HG02943 (cell line): ENCODE measurements around the gene KCNAB2.

Source experiments
- ATAC-seq: cut with Tn5 transposase; IDR thresholded peaks from one replicate; pipeline ENCODE4 v1.9.1; 2021; ENCODE audit warnings: mild to moderate bottlenecking, low read depth, moderate library complexity; ENCODE audit not compliant: unreplicated experiment

KCNAB2 gene

DNA sequence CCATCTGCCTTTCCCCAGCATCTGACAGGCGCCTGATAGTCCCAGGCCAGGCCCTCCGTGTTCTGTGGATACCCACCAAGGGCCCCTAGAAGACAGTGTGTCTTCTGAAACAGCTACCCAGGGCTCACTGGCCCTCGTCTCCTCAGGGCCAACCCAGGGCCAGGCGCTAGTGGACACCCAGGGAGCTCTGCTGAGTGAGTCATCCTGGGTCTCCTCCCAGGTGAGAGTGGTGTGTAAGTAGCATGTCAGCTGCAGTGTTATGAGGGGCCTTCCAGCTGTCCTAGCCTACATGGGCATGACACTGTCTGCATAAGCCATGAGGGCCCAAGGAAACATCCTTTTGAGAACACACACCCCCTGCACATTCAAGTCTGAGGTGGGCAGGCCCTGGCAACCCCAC is 97.7 kb downstream of the KCNAB2 start:
- no peak for ATAC-seq

DNA sequence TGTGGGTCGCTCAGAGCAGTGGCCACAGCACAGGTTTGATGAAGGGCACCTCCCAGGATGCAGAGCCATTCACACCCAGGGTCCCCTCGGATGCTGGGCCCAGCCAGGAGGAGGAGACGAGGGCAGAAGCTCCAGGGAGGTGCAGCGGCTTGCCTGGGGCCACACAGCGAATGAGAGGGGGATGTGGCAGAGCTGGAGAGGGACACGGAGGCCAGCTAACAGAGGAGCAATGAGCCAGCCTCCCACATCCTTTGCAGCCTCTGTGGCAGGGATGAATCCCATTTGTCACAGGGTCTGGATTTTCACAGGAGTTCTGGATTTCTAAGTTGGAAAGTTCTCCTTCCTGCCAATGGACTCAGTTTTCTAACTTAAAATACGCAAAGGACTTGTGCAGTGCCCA is 98.5 kb downstream of the KCNAB2 start:
- no peak for ATAC-seq

GRCh38 chr1:6144647-6145395 is 99.1 kb downstream of the KCNAB2 start:
- no peak for ATAC-seq

GRCh38 chr1:6145396-6145750 is 99.7 kb downstream of the KCNAB2 start:
- ATAC-seq: no peak

- no peak for ATAC-seq
Measured at GRCh38 chr1:6145864-6146410, 100.2 kb downstream of the KCNAB2 start.

DNA sequence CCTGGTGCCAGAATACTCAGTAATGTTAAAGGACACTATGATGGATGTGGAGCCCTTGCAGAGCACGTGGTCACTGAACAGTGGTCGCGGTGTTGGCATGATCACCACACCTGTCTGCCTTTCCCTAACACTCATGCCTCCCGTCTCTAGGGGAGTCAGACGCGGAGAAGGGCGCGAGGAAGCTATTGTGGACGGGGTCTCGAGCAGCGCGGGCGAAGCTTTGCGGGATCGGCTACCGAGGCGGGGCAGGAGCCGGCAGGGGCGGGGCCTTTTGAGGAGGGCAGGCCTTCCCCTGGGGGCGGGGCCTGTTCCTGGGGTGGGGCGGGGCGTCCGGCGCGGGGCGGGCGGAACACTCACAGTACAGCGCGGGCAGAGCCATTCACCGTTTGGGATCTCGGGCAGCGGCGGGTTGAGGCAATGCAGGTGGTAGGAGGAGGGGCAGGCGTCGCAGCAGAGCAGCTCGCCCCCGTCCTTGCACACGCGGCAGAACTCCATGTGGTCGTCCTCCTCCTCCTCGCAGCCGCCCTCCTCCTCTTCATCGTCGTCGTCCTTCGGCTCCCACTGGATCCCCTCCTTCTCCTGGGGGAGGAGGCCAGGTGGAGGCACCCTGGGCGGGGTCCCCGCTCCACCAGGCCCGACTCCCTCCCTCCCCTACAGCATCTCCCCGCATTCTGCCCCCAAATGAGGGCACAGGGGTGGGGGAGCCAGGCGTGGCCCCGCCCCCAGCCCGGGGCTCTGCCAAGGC is 103.0 kb downstream of the KCNAB2 start:
- no peak for ATAC-seq

- ATAC-seq: no peak
Measured at GRCh38 chr1:6149597-6149996, 103.9 kb downstream of the KCNAB2 start.

- ATAC-seq: no peak
Measured at GRCh38 chr1:6150006-6150938, 104.6 kb downstream of the KCNAB2 start.
